Activated CD8-positive, alpha-beta T cell treated with anti-CD3 and anti-CD28 coated beads for 36 hours (primary cell): ENCODE measurements around the gene LY9. TPM values are rescaled to one million over a fixed set of nuclear protein-coding genes. Genes with fewer than 3 reads are reported as not detected.

ENCODE experiments used
- ATAC-seq: fragments of 200-7000 bp; cut with Tn5 transposase; one replicate; pipeline ENCODE4 v1.10.0; 2021; ENCODE audit warnings: mild to moderate bottlenecking, moderate library complexity
- CTCF ChIA-PET: fragments of 350-600 bp; sonication (Branson Sonifier 250); formaldehyde crosslinking; loops from one replicate; lab custom pipeline; 2021; ENCODE audit warnings: antibody characterized with exemption; lab: Charles Lee
- POLR2A ChIA-PET: fragments of 350-600 bp; sonication (Branson Sonifier 250); formaldehyde crosslinking; loops from one replicate; lab custom pipeline; 2021; ENCODE audit warnings: antibody characterized with exemption; lab: Charles Lee
- DNase-seq: peaks from one replicate; pipeline ENCODE4 v3.0.0-alpha.2; 2020
- H3K27ac Mint-ChIP-seq: one replicate; pipeline ENCODE4 v1.8.0; 2021; ENCODE audit warnings: mild to moderate bottlenecking, mixed read lengths
- H3K27me3 Mint-ChIP-seq: one replicate; pipeline ENCODE4 v1.8.0; 2021; ENCODE audit warnings: mixed read lengths
- H3K36me3 Mint-ChIP-seq: one replicate; pipeline ENCODE4 v1.8.0; 2021; ENCODE audit warnings: low read depth, mixed read lengths
- H3K4me1 Mint-ChIP-seq: one replicate; pipeline ENCODE4 v1.8.0; 2021; ENCODE audit warnings: low read depth, mixed read lengths
- H3K4me3 Mint-ChIP-seq: one replicate; pipeline ENCODE4 v1.8.0; 2021; ENCODE audit warnings: mild to moderate bottlenecking, moderate library complexity, mixed read lengths
- H3K9me3 Mint-ChIP-seq: one replicate; pipeline ENCODE4 v1.8.0; 2021; ENCODE audit warnings: mixed read lengths
- CTCF ChIP-seq: fragments of 200-600 bp; IDR thresholded peaks from one replicate; pipeline ENCODE4 v1.8.0; 2022; ENCODE audit warnings: antibody characterized with exemption, mild to moderate bottlenecking
- intact Hi-C: fragments of 100-400 bp; cut with micrococcal nuclease; formaldehyde crosslinking; loops from one replicate; pipeline ENCODE4 v1.10.0; 2022
- total RNA-seq, 2 experiments: library from RNA; stranded (reverse); gene quantifications; one replicate each; pipeline ENCODE4 v1.2.3, GENCODE V29; 2021

LY9 gene
- total RNA-seq, 2 experiments from 2014 or later, result 19.1 to 19.5 TPM

DNA sequence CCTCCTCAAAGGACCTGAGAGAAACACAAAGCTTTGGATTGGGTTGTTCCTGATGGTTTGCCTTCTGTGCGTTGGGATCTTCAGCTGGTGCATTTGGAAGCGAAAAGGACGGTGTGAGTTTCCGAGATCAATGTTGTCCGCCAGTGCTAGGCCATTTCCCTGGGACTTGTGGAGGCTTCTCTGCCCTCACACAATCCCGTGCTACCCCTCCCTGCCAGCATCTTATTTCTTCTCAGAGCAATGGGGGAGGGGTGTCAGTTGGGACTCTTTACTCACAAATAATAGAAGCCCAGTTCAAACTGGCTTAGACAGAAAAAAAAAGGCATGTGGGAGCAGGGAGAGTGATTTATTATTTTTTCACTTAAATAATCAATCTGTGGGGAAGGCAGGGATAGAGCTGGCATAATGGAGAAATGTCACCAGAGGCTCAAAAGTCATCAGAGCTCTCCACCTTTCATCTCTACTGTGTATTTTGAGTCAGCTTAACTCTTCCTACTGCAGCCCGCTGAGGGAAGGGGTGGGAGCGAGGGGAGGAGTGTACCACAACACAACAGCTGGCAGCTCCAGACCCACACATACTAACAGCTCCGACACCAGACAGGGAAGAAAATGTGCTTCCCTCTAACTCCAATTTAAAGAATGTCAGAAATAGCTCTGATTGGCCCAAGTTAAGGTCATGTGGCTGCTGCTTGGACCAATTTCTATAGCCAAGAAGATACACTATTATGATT, 22.4 kb downstream of the LY9 start:
- DNase-seq (no peak), ATAC-seq (no peak)
- H3K4me3 Mint-ChIP-seq, result no peak overlapping the region
- peaks cover 24% of the 10 kb centered on the region for H3K36me3 Mint-ChIP-seq
- TF ChIP-seq CTCF, result no peak
- H3K9me3 Mint-ChIP-seq, result no peaks in the 10 kb centered on the region
- intact Hi-C loops, result no loop called here
- POLR2A ChIA-PET, result interaction anchor here (0.7 to 1.7 kb wide), 3 partner anchors 10 to 20 kb away, joined by 4 to 7 read pairs (median 5); no protein-coding TSS in a partner anchor
- CTCF ChIA-PET, result interaction anchor here (0.6 to 9.1 kb wide), 12 partner anchors 9 to 143 kb away, joined by 3 to 76 read pairs (median 4); partner anchors contain the start of gene ITLN2
- no peaks in the 10 kb centered on the region for H3K27me3 Mint-ChIP-seq
- peaks cover 13% of the 10 kb centered on the region for H3K4me1 Mint-ChIP-seq
- no peak overlapping the region for H3K27ac Mint-ChIP-seq

DNA sequence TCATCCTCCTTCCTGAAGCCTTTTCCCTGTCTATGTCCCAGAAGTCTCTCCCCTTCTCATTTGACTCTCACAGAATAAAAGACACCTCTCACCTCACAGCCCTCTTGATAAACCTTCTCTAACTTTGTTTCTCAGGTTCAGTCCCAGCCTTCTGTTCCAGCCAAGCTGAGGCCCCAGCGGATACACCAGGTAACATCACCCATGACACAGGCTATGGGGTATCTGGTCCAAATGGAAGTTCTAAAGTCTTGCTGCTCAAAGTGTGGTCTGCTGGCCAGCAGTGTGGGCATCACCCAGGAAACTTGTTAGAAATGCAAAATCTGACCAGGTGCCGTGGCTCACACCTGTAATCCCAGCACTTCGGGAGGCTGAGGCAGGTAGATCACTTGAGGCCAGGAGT, 23.2 kb downstream of the LY9 start:
- POLR2A ChIA-PET, result interaction anchor here (1.3 kb wide), 1 partner anchor 11 kb away, joined by 5 read pairs; no protein-coding TSS in a partner anchor

GRCh38 chr1:160821627-160822026, 25.7 kb downstream of the LY9 start:
- H3K4me1 Mint-ChIP-seq, result peaks cover 5% of the 10 kb centered on the region
- DNase-seq, result peak; percentile 37
- H3K36me3 Mint-ChIP-seq, result peaks cover 9% of the 10 kb centered on the region
- ChIA-PET POLR2A (no interaction called here), CTCF (interaction anchor here (0.9 to 5.0 kb wide), 7 partner anchors 9 to 131 kb away, joined by 3 to 28 read pairs (median 4); no protein-coding TSS in a partner anchor)
- H3K27me3 Mint-ChIP-seq, result no peaks in the 10 kb centered on the region
- intact Hi-C loops, result no loop called here
- no peak for TF ChIP-seq CTCF
- H3K27ac Mint-ChIP-seq, result no peak overlapping the region
- no peak overlapping the region for H3K4me3 Mint-ChIP-seq
- ATAC-seq, result no peak
- no peaks in the 10 kb centered on the region for H3K9me3 Mint-ChIP-seq

More for the DNA sequence above, 23.2 kb downstream of the LY9 start:
- CTCF ChIA-PET, result interaction anchor here (0.9 to 9.1 kb wide), 9 partner anchors 8 to 144 kb away, joined by 3 to 76 read pairs (median 5); partner anchors contain the start of gene ITLN2
- Mint-ChIP-seq H3K27me3 (no peaks in the 10 kb centered on the region), H3K27ac (peak overlapping the region; percentile 34), H3K9me3 (no peaks in the 10 kb centered on the region), H3K36me3 (peaks cover 17% of the 10 kb centered on the region), H3K4me1 (peaks cover 5% of the 10 kb centered on the region), H3K4me3 (no peak overlapping the region)
- ATAC-seq, result no peak
- TF ChIP-seq CTCF, result no peak
- intact Hi-C loops, result no loop called here
- no peak for DNase-seq

- no peaks in the 10 kb centered on the region for H3K27me3 Mint-ChIP-seq
- no peaks in the 10 kb centered on the region for H3K9me3 Mint-ChIP-seq
- POLR2A ChIA-PET, result no interaction called here
- H3K4me3 Mint-ChIP-seq, result no peak overlapping the region
- DNase-seq (no peak), ATAC-seq (no peak)
- no peak overlapping the region for H3K27ac Mint-ChIP-seq
- peaks cover 8% of the 10 kb centered on the region for H3K36me3 Mint-ChIP-seq
- peaks cover 2% of the 10 kb centered on the region for H3K4me1 Mint-ChIP-seq
- TF ChIP-seq CTCF, result no peak
- intact Hi-C loops, result no loop called here
- CTCF ChIA-PET, result interaction anchor here (1.2 to 2.1 kb wide), 5 partner anchors 47 to 148 kb away, joined by 3 to 13 read pairs (median 4); no protein-coding TSS in a partner anchor
These were observed 27.3 kb downstream of the LY9 start for GRCh38 chr1:160823296-160823695.

DNA sequence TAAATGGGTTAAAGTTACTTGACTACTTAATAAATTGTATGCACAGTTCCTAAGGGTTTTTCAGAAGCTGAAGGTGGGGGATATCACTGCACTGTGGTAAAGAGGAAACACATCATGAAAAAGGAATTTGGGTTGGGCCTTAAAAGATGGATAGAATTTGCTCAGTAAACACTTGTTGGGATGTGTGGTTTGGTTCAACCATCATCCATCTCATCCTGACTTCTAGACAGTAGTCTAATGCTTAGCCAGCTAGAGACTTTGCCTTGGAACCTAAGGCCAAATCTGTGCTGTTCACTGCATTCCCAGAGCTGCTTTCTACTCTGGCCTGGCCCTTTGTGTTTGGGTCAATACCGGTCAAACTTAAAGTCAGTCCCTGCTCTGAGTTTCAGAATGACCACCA, 30.6 kb downstream of the LY9 start:
- Mint-ChIP-seq H3K4me3 (no peak overlapping the region), H3K27me3 (no peaks in the 10 kb centered on the region), H3K36me3 (peaks cover 4% of the 10 kb centered on the region), H3K9me3 (no peaks in the 10 kb centered on the region), H3K27ac (no peak overlapping the region), H3K4me1 (peaks cover 13% of the 10 kb centered on the region)
- no peak for ATAC-seq
- intact Hi-C loops, result no loop called here
- ChIA-PET CTCF (interaction anchor here (0.7 to 6.8 kb wide), 5 partner anchors 8 to 151 kb away, joined by 3 to 107 read pairs (median 4); no protein-coding TSS in a partner anchor), POLR2A (no interaction called here)
- no peak for TF ChIP-seq CTCF
- DNase-seq, result no peak
